ENCODE data around the gene RUNX2. TPM values are rescaled to one million over a fixed set of nuclear protein-coding genes. Genes with fewer than 3 reads are reported as not detected.
A peak's percentile ranks its signal among the peaks of the same experiment; 100 is the strongest.

The RUNX2 gene
- total and polyA plus RNA-seq, 8 donors: 0.80 to 18.7 (median 2.7) TPM; not detected in 1

DNA sequence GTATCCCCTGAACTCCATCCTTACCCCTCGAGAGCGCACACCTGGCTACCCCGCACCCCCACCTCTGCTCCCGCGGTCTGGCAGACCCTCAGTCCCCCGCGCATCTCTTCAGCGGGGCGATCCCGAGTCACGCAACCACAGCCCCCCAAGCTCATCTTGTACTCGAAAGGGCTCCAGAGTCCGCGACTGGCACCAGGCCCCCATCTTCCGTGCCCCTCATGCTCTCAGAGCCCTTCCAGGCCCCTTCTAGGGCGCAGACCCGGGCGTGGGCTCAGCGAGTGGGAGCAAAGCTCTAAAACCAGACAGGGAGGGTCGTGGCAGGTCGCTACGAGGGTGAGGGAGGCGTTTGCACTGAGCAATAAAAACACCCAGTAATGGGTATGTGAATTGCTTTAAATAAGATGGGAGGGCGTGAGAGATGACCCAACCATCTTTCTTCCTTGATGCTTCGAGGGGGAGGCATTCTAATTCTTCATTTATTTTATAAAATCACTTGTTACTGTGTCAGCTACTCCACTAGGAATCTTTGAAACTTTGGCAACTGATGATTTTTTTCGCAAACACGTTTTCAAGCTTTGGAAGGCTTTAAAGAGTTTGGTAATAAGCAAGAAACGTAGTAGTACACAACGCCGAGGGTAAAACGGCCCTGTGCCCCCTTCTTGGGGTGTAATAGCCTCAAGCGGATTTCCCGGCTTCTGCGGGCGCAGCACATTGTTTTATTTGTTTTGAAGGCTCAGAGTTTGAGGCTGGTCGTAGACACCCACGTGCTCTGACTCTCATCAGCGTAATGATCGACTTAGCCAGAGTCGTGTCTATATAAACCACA, 92.2 kb downstream of the RUNX2 start:
- Histone ChIP-seq H3K36me3 (no peaks in the 10 kb centered on the region), H3K27ac (peak overlapping the region; percentile 12 to 83 (median 45)), H3K27me3 (peaks cover 3 to 96% (median 49%) of the 10 kb centered on the region in 3 donors), H3K4me3 (peak overlapping the region; percentile 29 to 73 (median 63)), H3K9me3 (no peaks in the 10 kb centered on the region), H3K4me1 (peaks cover 32 to 51% (median 48%) of the 10 kb centered on the region in 4 donors)
- no peak for TF ChIP-seq EP300 (IDR thresholded peaks at IDR 0.05)
- TF ChIP-seq, protein P1, sequence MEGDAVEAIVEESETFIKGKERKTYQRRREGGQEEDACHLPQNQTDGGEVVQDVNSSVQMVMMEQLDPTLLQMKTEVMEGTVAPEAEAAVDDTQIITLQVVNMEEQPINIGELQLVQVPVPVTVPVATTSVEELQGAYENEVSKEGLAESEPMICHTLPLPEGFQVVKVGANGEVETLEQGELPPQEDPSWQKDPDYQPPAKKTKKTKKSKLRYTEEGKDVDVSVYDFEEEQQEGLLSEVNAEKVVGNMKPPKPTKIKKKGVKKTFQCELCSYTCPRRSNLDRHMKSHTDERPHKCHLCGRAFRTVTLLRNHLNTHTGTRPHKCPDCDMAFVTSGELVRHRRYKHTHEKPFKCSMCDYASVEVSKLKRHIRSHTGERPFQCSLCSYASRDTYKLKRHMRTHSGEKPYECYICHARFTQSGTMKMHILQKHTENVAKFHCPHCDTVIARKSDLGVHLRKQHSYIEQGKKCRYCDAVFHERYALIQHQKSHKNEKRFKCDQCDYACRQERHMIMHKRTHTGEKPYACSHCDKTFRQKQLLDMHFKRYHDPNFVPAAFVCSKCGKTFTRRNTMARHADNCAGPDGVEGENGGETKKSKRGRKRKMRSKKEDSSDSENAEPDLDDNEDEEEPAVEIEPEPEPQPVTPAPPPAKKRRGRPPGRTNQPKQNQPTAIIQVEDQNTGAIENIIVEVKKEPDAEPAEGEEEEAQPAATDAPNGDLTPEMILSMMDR (IDR thresholded peaks at IDR 0.05): no peak
- TF ChIP-seq POLR2A (IDR thresholded peaks at IDR 0.05): no peak
- no peak for TF ChIP-seq POLR2AphosphoS5 (IDR thresholded peaks at IDR 0.05)
- DNase-seq: peak in 1 of 2 donors; percentile 54
- 7 to 13% (median 9%) methylated on average over 38 to 40 of the region's 40 CpGs for WGBS, 5 donors
- intact Hi-C loops (cut with DNase I; ENCODE audit: low total_unique reads): no loop called here

DNA sequence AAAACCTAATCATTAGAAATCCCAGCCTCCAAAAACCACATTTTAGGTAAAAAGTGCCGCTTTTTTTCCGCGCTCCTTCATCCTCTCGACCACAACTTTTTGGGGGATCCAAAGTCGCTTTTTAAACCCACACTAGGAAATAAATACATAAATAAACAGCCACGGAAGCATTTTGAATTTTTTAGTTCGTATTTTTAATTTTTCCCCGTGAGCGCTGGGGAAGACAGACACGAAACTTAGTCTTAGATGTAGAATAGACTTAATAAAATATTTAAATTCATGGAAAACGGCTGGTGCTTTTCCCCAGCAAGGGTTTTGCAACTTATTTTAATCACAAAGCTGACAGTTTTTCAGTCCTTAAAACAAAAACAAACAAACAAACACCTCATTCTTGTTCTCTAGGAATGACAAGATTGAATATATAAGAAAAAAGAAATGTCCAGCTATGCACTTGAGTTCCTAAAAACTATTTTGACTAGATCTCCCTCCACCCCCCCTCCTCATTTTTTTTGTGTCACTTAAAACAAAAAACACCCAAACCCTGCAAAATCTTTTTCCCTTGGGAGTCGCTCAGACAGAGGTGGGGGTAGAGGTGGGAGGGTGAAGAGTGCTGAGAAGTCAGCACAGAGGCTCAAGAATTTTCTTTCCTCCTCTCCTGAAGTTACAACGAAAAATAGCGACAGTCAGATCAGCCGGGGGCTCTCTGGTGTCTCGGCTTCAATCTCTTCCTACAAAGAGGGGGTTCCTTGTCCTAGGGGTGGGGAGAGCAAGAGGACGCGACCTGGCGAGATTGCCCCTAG, 93.0 kb downstream of the RUNX2 start:
- peaks cover 32 to 51% (median 48%) of the 10 kb centered on the region in 4 donors for H3K4me1 ChIP-seq
- intact Hi-C loops (cut with DNase I; ENCODE audit: low total_unique reads): no loop called here

GRCh38 chr6:45421709-45422502, 93.8 kb downstream of the RUNX2 start:
- peak overlapping the region; percentile 76 to 87 (median 82) for H3K27ac ChIP-seq
- peak; percentile 57 to 78 for DNase-seq
- H3K36me3 ChIP-seq: no peaks in the 10 kb centered on the region
- H3K4me1 ChIP-seq: peaks cover 32 to 51% (median 48%) of the 10 kb centered on the region in 4 donors
- WGBS, 5 donors: 0 to 1% (median 1%) methylated on average over 52 to 83 of the region's 83 CpGs
- peak overlapping the region; percentile 56 to 73 (median 63) for H3K4me3 ChIP-seq
- intact Hi-C loops (cut with DNase I; ENCODE audit: low total_unique reads): no loop called here
- TF ChIP-seq, protein P1 (IDR thresholded peaks at IDR 0.05): peak in 1 of 7 experiments; percentile 10
- no peak for TF ChIP-seq POLR2A (IDR thresholded peaks at IDR 0.05)
- no peaks in the 10 kb centered on the region for H3K9me3 ChIP-seq
- peaks cover 3 to 81% (median 49%) of the 10 kb centered on the region in 3 donors for H3K27me3 ChIP-seq

More for the DNA sequence above, 93.0 kb downstream of the RUNX2 start:
- Histone ChIP-seq H3K27me3 (peaks cover 3 to 89% (median 49%) of the 10 kb centered on the region in 3 donors), H3K4me3 (peak overlapping the region; percentile 56 to 73 (median 63)), H3K9me3 (no peaks in the 10 kb centered on the region), H3K36me3 (no peaks in the 10 kb centered on the region), H3K27ac (peak overlapping the region; percentile 29 to 83 (median 79))
- TF ChIP-seq POLR2AphosphoS5 (IDR thresholded peaks at IDR 0.05) (no peak), POLR2A (IDR thresholded peaks at IDR 0.05) (no peak), EP300 (IDR thresholded peaks at IDR 0.05) (no peak)
- TF ChIP-seq, protein P1 (IDR thresholded peaks at IDR 0.05): no peak
- no peak for DNase-seq
- 8 to 12% (median 10%) methylated on average over 19 of the region's 19 CpGs for WGBS, 5 donors

Measured in stomach (tissue), 9 donors.